OCI-M2 (cell line): Measurements from ENCODE around the gene HMGA1.

ENCODE experiments used
- DNase-seq: peaks from one replicate; lab custom pipeline; 2025; ENCODE audit not compliant: unreplicated experiment; lab: John Stamatoyannopoulos, UW

HMGA1 gene

DNA sequence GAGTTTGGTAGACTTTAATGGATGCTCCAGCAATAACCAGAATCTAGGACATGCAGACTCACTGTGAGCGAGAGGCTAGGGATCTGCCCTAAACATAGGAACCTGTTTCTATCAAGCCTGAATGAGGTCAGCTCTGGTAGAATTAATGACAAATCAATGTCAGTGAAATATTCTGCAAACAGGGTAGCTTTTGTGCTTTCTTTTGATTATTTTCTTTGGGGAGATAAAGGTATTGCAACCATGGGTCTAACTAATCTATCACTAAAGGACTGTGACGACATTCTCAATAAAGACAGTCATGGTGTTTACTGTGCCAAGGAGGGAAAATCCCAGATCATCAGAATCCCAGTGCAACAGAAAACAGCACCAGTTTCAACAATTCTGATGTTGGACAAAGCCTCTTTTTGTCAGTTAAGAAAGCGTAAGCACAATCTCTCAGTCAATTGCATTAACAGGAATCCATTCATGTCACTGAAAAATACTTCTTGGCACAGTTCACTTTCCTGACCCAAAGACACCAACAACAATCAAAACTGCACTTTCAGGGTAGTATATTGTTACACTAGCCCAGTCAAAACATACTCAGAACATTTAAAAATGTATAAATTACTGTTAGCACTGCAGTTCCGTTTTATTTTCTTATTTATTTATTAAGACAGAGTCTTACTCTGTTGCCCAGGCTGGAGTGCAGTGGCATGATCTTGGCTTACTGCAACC, 48.9 kb downstream of the HMGA1 start:
- no peak for DNase-seq

DNA sequence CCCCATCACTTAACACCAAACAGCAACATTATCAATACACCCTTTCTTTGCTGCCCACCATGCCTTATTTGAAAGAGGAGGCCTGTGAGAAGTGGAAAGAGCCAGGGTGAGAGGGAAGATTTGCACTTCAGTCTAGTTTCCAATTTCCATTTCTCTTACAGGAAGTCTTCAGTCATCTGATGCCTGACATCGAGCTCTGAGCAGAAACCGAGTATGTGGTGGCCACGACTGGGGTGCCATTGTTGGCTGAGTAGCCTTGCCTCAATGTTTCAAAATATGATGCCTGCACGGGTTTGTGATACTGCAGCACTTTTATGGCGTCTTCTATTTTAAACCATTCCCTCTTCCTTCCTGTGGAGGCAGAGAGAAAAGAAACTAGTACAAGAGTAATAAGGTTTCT, 51.9 kb downstream of the HMGA1 start:
- no peak for DNase-seq

DNA sequence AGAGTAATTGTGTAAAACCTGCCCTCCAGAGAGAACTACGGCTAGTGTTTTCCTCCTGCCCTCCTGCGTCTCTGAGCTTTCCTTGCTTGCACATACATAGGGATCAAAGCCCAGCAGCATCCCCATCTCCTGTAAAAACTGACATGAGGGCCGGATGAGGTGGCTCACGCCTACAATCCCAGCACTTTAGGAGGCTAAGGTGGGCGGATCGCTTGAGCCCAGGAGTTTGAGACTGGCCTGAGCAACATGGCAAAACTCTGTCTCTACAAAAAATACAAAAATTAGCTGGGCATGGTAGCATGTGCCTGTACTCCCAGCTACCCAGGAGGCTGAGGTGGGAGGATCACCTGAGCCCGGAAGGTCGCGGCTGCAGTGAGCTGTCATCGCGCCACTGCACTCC, 52.5 kb downstream of the HMGA1 start:
- no peak for DNase-seq

DNA sequence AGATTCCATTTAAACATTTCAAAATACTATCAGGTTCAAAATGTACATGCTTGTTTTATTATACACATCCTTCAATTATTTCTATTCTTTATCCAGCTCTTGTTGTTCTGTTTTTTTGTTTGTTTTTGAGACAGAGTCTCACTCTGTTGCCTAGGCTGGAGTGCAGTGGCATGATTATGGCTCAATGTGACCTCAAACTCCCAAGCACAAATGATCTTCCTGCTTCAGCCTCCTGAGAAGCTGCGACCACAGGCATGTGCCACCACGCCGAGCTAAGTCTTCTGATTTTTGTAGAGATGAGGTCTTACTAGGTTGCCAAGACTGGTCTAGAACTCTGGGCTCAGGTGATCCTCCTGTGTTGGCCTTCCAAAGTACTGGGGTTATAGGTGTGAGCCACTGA, 56.3 kb downstream of the HMGA1 start:
- no peak for DNase-seq

- DNase-seq, result no peak
Measured at GRCh38 chr6:34295721-34296120, 59.0 kb downstream of the HMGA1 start.
